Urothelium cell line (cell line): ENCODE measurements around the gene LRRC72.
"Not testable (repeated sequence)": the region's sequence is repeated elsewhere in the genome, so short reads cannot be mapped to it uniquely, and the experiment has no call there.

Source experiments
- DNase-seq: peaks from one replicate; pipeline ENCODE4 v3.0.0; 2011; ENCODE audit warnings: low spot score, mixed read lengths
- FAIRE-seq: peaks from 2 replicates; lab custom pipeline; 2011; peaks lifted over from hg19 to GRCh38; lab: Jason Lieb, UNC

Gene LRRC72

GRCh38 chr7:16524332-16524731 is 2.3 kb upstream of the LRRC72 start:
- no peak for DNase-seq
- FAIRE-seq = no peak

GRCh38 chr7:16528520-16528919 is 1.9 kb downstream of the LRRC72 start:
- FAIRE-seq (no peak), DNase-seq (no peak)

- DNase-seq = no peak
Measured at GRCh38 chr7:16529697-16530096, 3.1 kb downstream of the LRRC72 start.

GRCh38 chr7:16531707-16532106 is 5.1 kb downstream of the LRRC72 start:
- no peak for DNase-seq
- FAIRE-seq = no peak

More at GRCh38 chr7:16529697-16530096, 3.1 kb downstream of the LRRC72 start:
- FAIRE-seq = no peak

GRCh38 chr7:16532272-16532671 is 5.6 kb downstream of the LRRC72 start:
- DNase-seq (no peak), FAIRE-seq (no peak)

- no peak for DNase-seq
- no peak for FAIRE-seq
Measured at GRCh38 chr7:16535500-16535899, 8.9 kb downstream of the LRRC72 start.

- DNase-seq, FAIRE-seq: not testable (repeated sequence)
Measured at GRCh38 chr7:16540559-16540958, 13.9 kb downstream of the LRRC72 start.

- FAIRE-seq (no peak), DNase-seq (no peak)
Measured at GRCh38 chr7:16542401-16542800, 15.8 kb downstream of the LRRC72 start.

- DNase-seq (no peak), FAIRE-seq (no peak)
Measured at GRCh38 chr7:16543456-16543855, 16.8 kb downstream of the LRRC72 start.

- no peak for FAIRE-seq
- DNase-seq = no peak
Measured at GRCh38 chr7:16546921-16547505, 20.4 kb downstream of the LRRC72 start.

GRCh38 chr7:16548428-16548827 is 21.8 kb downstream of the LRRC72 start:
- DNase-seq = no peak
- no peak for FAIRE-seq

- DNase-seq (no peak), FAIRE-seq (no peak)
Measured at GRCh38 chr7:16550671-16551070, 24.0 kb downstream of the LRRC72 start.

GRCh38 chr7:16554518-16555236 is 28.1 kb downstream of the LRRC72 start:
- DNase-seq (no peak), FAIRE-seq (no peak)

GRCh38 chr7:16556359-16556758 is 29.7 kb downstream of the LRRC72 start:
- FAIRE-seq (no peak), DNase-seq (no peak)

- FAIRE-seq (no peak), DNase-seq (no peak)
Measured at GRCh38 chr7:16558761-16559302, 32.2 kb downstream of the LRRC72 start.

- FAIRE-seq = no peak
Measured at GRCh38 chr7:16559497-16560179, 33.0 kb downstream of the LRRC72 start.

GRCh38 chr7:16561943-16562342 is 35.3 kb downstream of the LRRC72 start:
- FAIRE-seq (no peak), DNase-seq (no peak)

More at GRCh38 chr7:16559497-16560179, 33.0 kb downstream of the LRRC72 start:
- no peak for DNase-seq

GRCh38 chr7:16562456-16563220 is 36.0 kb downstream of the LRRC72 start:
- FAIRE-seq (no peak), DNase-seq (no peak)

GRCh38 chr7:16563281-16564022 is 36.8 kb downstream of the LRRC72 start:
- FAIRE-seq = no peak
- no peak for DNase-seq

GRCh38 chr7:16564023-16564380 is 37.4 kb downstream of the LRRC72 start:
- DNase-seq = no peak
- no peak for FAIRE-seq
